Measurements from ENCODE around the gene GPR35.
"Not testable (repeated sequence)": the region's sequence is repeated elsewhere in the genome, so short reads cannot be mapped to it uniquely, and the experiment has no call there.

GPR35 gene

DNA sequence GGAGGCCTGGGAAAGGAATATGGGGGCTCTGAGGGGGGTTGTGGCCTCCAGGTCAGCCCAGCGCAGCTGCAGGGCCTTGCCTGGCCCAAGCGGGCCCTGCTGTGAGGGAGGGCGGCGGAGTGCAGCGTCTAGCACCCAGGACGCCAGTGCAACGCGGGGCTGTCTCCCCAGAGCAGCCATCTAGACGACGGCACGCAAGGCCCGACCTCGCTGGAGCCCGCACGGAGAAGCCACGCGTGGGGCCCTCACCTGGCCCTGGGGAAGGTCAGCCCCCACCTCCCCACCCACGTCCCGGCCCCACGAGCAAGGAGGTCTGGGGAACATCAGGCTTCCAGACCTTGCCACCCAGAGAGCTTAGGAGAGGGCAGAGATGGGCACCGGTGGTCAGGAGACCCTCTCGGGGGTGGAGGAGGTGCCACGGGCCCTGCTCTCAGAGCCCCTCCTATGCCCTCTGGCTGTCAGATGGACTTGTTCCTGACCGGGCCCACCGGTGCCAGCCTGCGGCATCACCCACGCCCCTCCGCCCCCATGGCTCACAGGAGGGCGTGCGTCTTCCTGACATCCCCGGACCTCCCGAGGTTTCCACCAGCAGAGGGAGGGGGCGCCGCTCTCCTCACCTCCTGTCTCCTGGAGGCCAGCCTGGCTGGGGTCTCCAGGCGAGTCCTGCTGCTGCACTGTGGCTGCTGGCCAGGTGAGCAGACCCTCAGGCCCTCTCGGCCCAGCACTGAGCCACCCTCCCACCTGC is 17.0 kb downstream of the GPR35 start:
- DNase-seq: no peak

DNA sequence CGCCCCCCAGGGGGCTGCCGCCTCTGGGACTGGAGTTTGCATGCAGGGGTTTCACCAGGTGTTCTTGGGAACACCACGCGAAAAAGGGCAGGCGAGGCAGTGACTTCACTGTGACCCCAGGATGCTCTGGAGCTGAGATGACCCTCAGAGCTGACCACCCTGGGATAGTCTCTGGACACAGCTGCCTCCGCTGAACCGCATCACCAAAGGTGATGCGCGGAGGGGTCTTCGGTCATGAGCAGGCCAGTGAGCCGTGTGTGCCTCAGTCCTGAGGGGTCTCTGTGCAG is 17.5 kb downstream of the GPR35 start:
- no peak for DNase-seq

DNA sequence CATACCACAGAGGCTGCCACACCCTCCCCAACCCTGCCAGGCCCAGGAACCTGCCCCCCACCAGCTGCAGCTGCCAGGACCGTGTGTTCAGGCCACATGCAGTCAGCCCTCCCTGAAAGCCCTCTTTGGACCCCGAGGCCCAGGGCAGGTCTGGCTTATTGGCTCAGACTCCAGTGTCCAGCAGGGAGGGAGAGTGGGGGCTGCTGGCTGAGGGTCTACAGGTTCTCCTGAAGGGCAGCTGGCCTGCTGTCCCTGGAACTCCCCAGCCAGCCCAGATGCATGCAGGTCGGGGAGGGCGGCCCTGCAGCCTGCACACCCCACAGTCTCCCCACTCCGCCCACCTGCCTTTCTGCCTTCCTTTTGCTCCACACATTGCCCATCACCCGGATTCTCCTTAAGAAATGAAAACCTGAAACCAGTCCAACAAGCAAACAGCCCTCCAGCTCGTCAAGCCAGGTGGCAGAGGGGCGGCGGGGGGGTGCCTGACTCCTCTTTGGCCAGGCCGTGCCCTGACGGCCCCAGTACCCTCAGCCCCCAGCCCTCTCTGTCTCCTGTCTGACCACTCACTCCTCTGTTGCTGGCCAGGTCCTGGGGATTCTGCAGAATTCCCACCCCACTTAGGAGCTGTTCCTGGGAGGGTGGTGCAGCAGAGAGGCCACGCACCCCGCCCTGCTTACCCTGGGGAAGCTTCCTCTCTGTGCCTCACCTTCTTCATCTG is 18.0 kb downstream of the GPR35 start:
- no peak for DNase-seq

- DNase-seq: no peak
Measured at GRCh38 chr2:240643811-240644150, 18.5 kb downstream of the GPR35 start.

DNA sequence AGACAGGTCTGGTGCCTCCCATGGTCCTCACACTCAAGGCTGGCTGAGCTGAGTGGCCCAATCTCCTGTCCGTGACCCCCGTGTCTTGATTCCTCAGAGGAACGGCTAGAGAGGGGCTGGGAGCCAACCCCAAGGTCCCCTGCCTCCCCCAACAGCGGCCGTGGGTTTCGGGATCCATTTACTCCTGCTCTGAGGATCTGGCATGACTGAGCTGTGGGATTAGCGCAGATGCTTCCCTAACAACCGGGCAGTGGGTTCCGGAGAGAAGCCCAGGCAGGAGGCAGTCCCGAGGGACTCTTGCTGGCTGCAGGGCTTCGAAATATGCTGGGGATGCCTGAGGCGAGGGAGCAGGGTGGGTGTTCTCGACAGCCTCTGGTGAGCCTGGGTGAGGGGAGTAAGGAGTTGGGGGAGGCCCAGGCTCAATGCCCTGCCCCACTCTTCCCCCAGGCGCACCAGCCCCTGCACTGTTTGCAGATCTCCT is 18.9 kb downstream of the GPR35 start:
- DNase-seq: no peak

DNA sequence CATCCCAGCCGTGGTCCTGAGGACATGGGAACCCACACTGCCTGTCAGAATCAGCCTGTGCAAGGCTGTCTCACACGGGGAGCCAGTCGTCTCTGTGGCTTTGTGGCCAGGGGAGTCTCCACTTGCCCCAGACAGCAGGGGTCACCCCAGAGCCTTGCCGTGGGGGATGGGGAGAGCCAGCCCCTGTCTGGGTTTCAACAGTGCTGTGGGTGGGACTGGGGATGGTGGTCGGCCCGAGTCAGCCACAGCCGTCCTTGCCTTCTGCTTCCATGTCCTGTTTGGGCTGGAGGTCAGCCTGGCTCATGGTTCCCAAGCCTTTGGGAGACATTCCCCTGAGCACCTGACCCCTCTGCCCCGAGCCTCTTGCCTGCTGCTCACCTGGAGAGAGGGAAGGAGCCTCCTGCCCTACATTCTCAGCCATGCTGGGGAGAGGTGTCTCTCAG is 19.6 kb downstream of the GPR35 start:
- no peak for DNase-seq

DNA sequence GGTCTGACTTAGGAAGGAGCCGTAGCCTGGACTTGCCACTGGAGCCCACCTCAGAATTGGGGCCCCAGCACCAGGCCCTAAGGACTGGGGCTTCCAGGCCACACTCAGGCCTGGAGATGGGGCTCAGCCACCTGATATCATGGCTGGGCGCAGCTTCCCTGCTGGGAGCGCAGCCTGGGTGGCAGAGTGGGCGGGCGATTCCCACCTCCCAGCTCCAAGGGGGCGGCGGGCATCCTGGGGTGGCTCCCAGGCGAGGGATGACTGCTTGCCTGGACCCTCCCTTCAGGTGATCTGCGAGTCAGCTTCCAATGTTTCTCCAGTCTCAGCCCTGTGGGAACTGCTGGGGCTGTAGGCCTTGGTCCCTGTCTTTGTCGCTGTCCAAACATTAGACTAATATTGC is 20.1 kb downstream of the GPR35 start:
- no peak for DNase-seq

- no peak for DNase-seq
Measured at GRCh38 chr2:240645801-240646175, 20.5 kb downstream of the GPR35 start.

- no peak for DNase-seq
Measured at GRCh38 chr2:240646176-240646899, 21.1 kb downstream of the GPR35 start.

DNA sequence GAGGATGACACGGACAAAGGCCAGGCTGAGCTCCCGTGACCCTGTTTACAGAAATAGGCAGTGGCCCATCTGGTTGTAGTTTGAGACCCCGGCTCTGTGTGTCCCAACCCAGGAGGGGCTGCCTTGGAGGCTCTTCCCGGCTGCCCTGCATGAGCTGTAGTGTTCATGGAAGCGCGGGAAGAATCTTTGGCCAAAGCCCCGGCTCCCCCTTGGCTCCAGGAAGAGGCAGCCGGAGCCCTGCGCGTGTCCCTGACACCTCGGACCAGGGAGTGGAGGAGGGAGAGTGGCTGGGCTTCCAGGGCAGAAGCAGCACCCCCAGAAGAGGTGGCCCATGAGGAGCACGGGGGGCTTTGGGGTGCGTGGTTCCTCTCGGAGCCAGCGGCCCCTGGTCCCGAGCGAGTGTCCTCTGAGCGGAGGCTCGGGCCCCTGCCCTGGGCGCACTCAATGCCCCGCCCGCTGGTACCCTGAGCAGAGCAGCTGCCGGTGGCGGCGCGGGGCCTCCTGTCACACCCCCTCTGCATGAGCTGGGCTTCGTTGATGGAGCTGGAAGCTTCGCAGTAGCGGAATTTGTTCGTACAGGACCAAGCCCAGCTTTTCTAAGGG is 21.7 kb downstream of the GPR35 start:
- DNase-seq: no peak

GRCh38 chr2:240647503-240648154 is 22.3 kb downstream of the GPR35 start:
- DNase-seq: no peak

DNA sequence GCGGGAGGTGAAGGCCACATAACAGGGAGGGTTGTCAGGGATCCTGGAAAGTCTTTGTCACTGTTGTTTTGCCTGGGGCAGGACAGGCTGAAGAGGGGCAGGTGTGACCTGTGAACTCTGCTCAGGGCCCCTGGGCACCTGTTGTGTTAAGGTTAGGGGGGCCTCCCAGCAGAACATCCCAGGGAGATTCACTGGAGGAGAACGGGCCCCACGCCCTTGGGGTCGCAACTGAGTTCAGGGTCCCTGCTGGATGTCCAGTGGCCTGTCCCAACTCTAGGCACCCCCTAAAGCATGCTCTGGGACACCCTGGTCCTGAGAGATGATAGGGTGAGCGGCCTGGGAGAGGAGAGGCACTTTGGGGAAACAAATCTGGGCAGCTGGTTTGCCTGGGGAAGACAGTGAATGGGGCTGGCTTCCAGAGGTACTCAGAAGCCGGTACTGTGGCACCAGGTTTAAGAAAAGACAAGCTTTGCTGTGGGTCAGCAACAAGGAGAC is 22.9 kb downstream of the GPR35 start:
- DNase-seq: no peak

GRCh38 chr2:240648650-240649275 is 23.5 kb downstream of the GPR35 start:
- no peak for DNase-seq

DNA sequence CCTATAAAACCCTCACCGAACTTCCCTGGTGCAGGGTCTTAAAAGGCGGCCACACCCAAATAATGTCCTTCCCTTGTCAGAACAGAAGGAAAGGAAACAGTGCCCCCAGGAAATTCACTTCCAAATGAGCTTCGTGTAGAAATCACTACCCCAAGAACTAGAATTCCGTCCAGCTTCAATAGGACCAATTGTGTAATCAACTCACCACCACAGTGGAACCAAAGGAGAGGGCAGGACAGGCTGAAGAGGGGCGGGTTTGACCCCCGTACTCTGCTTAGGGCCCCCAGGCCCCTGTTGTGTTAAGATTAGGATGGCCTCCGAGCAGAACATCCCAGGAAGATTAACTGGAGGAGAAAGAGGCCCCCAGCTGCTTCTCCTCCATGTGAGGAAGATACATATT is 24.1 kb downstream of the GPR35 start:
- no peak for DNase-seq

DNA sequence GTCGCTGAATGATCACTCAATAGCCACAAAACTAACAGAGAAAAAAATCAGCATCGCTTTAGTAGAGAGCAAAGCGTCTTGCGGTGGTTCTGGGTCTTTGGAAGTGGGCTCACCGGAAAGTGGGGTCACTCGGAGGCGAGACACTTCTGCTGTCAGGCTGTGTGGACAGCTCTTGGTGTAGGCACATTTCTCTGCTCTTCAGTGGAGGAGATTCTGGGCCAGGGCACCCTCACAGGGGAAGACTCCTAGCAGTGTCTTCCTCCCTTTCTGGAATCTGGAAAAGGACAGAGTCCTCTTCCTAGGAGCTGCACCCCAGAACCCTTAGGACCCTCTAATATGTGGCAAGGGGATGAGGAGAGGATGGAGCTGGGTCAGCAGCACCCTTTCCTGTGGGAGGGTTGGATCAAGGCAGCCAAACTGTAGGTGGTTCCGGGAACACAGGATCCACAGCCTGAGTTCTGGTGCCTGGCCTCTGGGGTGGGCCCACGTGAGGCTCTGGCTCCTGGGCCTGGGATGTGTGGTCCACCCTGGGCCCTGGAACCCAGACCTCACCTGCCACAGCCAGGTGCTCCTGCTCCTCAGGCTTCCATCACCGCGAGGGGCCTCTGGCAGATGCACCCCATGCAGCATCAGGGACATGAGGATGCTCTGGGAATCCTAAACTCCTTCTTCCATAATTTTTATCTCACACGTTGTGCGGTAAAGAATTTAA is 25.1 kb downstream of the GPR35 start:
- no peak for DNase-seq

DNA sequence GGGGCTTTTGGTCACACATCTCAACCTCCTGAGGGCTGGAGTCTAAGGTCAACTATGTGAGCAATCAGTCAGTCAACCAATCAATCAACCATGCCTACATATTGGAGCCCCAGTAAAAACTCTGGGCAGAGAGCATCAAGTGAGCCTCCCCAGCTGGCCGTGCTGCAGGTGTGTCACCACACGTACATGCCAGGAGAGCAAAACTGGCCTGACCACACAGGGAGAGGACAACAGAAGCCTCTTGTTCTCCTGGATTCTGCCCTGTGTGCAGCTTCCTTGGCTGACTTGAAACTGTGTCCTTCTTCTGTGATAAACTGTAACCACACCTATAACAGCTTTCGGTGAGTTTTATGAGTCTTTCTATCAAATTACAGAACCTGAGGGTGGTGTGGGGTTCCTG is 25.9 kb downstream of the GPR35 start:
- DNase-seq: no peak

- no peak for DNase-seq
Measured at GRCh38 chr2:240655931-240656886, 30.9 kb downstream of the GPR35 start.

- DNase-seq: not testable (repeated sequence)
Measured at GRCh38 chr2:240659883-240660282, 34.6 kb downstream of the GPR35 start.

DNA sequence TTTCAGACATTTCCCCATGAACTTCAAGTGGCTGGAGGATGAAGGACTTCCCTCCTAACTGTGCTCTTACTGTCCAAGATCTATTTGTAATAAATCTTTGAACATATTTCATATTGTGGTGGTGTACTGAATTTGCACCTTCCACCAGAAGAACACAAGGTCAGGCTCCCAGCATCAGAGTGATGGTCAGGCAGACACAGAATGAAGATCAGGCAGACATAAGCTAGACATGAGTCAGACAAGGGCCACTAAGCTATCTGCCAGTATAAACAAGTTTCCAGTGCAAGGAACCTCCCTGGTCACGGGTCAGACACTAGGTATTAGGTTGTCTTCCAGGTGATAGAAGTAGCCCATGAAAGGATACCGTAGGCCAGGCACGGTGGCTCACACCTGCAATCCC is 37.4 kb downstream of the GPR35 start:
- DNase-seq: no peak

- no peak for DNase-seq
Measured at GRCh38 chr2:240663546-240664190, 38.4 kb downstream of the GPR35 start.

All from stimulated activated CD4-positive, alpha-beta T cell treated with anti-CD3 and anti-CD28 coated beads, Interleukin-4, amount 100 ng/mL, for 24 hours (primary cell).